SK-N-SH treated with all-trans-retinoic acid at 6 μM for 48 hours (cell line): ENCODE results near the gene HSPG2.

Source experiments
- ATAC-seq: fragments of 200-7000 bp; cut with Tn5 transposase; 3 replicates; pipeline ENCODE4 v1.9.1; 2020; ENCODE audit warnings: mild to moderate bottlenecking, moderate library complexity
- ARNTL ChIP-seq: fragments of 450-650 bp; formaldehyde crosslinking; IDR thresholded peaks from 2 replicates; pipeline ENCODE4 v1.5.0; 2020; ENCODE audit warnings: low read depth, mild to moderate bottlenecking, moderate library complexity, borderline replicate concordance
- BACH2 ChIP-seq: fragments of 250-450 bp; sonication (Bioruptor Pico); IDR thresholded peaks from 2 replicates; pipeline ENCODE4 v1.9.0; 2021; ENCODE audit warnings: mild to moderate bottlenecking, borderline replicate concordance
- CSDC2 ChIP-seq: fragments of 250-450 bp; sonication (Bioruptor Pico); IDR thresholded peaks from 2 replicates; pipeline ENCODE4 v1.5.0; 2020; ENCODE audit warnings: mild to moderate bottlenecking, moderate library complexity
- CSRNP3 ChIP-seq: fragments of 250-450 bp; sonication (Bioruptor Pico); IDR thresholded peaks from 2 replicates; pipeline ENCODE4 v1.5.1; 2021; ENCODE audit warnings: mild to moderate bottlenecking, moderate library complexity
- ESRRG ChIP-seq: fragments of 250-450 bp; sonication (Bioruptor Pico); IDR thresholded peaks from 2 replicates; pipeline ENCODE4 v1.6.1; 2021; ENCODE audit warnings: mild to moderate bottlenecking
- GLIS3 ChIP-seq: fragments of 250-450 bp; sonication (Bioruptor Pico); IDR thresholded peaks from 2 replicates; pipeline ENCODE4 v1.5.0; 2020; ENCODE audit warnings: mild to moderate bottlenecking, moderate library complexity
- ISL1 ChIP-seq: fragments of 250-450 bp; sonication (Bioruptor Pico); IDR thresholded peaks from 2 replicates; pipeline ENCODE4 v2.1.2; 2022; ENCODE audit warnings: mild to moderate bottlenecking, moderate library complexity
- OSR1 ChIP-seq: fragments of 250-450 bp; sonication (Bioruptor Pico); IDR thresholded peaks from 2 replicates; pipeline ENCODE4 v1.8.0; 2022; ENCODE audit warnings: moderate library complexity, mild to moderate bottlenecking, inconsistent platforms
- PATZ1 ChIP-seq: fragments of 250-450 bp; sonication (Bioruptor Pico); IDR thresholded peaks from 2 replicates; pipeline ENCODE4 v1.8.0; 2020; ENCODE audit warnings: mild to moderate bottlenecking, moderate library complexity, borderline replicate concordance
- PPARA ChIP-seq: fragments of 250-450 bp; sonication (Bioruptor Pico); IDR thresholded peaks from 2 replicates; pipeline ENCODE4 v1.5.0; 2020; ENCODE audit warnings: mild to moderate bottlenecking, borderline replicate concordance
- RARB ChIP-seq: fragments of 250-450 bp; sonication (Bioruptor Pico); IDR thresholded peaks from 2 replicates; pipeline ENCODE4 v1.8.0; 2021; ENCODE audit warnings: mild to moderate bottlenecking, moderate library complexity
- TCF4 ChIP-seq: fragments of 250-450 bp; sonication (Bioruptor Pico); IDR thresholded peaks from 2 replicates; pipeline ENCODE4 v1.8.0; 2021; ENCODE audit warnings: mild to moderate bottlenecking, moderate library complexity, borderline replicate concordance
- TOX ChIP-seq: fragments of 250-450 bp; sonication (Bioruptor Pico); IDR thresholded peaks from 2 replicates; pipeline ENCODE4 v1.8.0; 2021; ENCODE audit warnings: mild to moderate bottlenecking, moderate library complexity, borderline replicate concordance
- TSHZ2 ChIP-seq: fragments of 250-450 bp; sonication (Bioruptor Pico); IDR thresholded peaks from 2 replicates; pipeline ENCODE4 v1.5.0; 2020; ENCODE audit warnings: mild to moderate bottlenecking, moderate library complexity
- ZC3H10 ChIP-seq: fragments of 250-450 bp; sonication (Bioruptor Pico); IDR thresholded peaks from 2 replicates; pipeline ENCODE4 v1.5.1; 2021; ENCODE audit warnings: mild to moderate bottlenecking, moderate library complexity
- ZFP3 ChIP-seq: fragments of 250-450 bp; sonication (Bioruptor Pico); IDR thresholded peaks from 2 replicates; pipeline ENCODE4 v1.5.0; 2020; ENCODE audit warnings: mild to moderate bottlenecking, moderate library complexity
- ZFP30 ChIP-seq: fragments of 450-650 bp; formaldehyde crosslinking; IDR thresholded peaks from 2 replicates; pipeline ENCODE4 v1.5.0; 2022; ENCODE audit warnings: mild to moderate bottlenecking, moderate library complexity
- ZNF565 ChIP-seq: fragments of 450-650 bp; formaldehyde crosslinking; conservative IDR thresholded peaks from 2 replicates; pipeline ENCODE4 v1.5.0; 2020; ENCODE audit warnings: low read depth, mild to moderate bottlenecking, moderate library complexity
- ZNF70 ChIP-seq: fragments of 450-650 bp; formaldehyde crosslinking; IDR thresholded peaks from 2 replicates; pipeline ENCODE4 v1.5.0; 2020; ENCODE audit warnings: mild to moderate bottlenecking, moderate library complexity
- ZNF8 ChIP-seq: fragments of 450-650 bp; formaldehyde crosslinking; IDR thresholded peaks from 2 replicates; pipeline ENCODE4 v1.5.0; 2020; ENCODE audit warnings: mild to moderate bottlenecking, moderate library complexity
- TF ChIP-seq, protein P1 (sequence below): fragments of 250-450 bp; sonication (Bioruptor Pico); IDR thresholded peaks from 2 replicates; pipeline ENCODE4 v1.5.1; 2020; ENCODE audit warnings: low read depth, mild to moderate bottlenecking, moderate library complexity
- TF ChIP-seq, protein P2 (sequence below): fragments of 250-450 bp; sonication (Bioruptor Pico); IDR thresholded peaks from 2 replicates; pipeline ENCODE4 v1.8.0; 2021; ENCODE audit warnings: low read depth, mild to moderate bottlenecking, moderate library complexity, borderline replicate concordance

Gene HSPG2

DNA sequence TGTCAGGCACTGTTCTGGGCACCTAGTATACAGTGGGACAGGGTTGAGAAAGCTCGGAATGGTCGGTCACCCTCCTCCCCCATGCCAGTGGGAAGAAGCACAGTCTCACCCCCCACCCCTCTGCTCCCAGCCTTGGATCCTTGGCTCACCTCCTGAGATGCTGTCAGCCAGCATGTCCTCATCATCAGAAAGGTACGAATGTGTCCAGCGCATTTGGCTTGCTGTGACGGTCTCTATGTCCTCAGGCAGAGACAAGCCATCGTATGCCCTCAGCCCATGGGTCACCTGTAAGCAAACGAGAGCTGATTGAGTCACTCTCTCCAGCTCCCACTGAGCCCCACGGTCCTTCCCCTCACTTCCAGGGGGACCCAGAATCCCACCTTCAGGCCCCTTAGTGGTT is 41.1 kb downstream of the HSPG2 start:
- TF ChIP-seq, protein P1, sequence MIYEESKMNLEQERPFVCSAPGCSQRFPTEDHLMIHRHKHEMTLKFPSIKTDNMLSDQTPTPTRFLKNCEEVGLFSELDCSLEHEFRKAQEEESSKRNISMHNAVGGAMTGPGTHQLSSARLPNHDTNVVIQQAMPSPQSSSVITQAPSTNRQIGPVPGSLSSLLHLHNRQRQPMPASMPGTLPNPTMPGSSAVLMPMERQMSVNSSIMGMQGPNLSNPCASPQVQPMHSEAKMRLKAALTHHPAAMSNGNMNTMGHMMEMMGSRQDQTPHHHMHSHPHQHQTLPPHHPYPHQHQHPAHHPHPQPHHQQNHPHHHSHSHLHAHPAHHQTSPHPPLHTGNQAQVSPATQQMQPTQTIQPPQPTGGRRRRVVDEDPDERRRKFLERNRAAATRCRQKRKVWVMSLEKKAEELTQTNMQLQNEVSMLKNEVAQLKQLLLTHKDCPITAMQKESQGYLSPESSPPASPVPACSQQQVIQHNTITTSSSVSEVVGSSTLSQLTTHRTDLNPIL (CRISPR knock-in tag), result no peak
- TF ChIP-seq ESRRG (no peak), TOX (CRISPR knock-in tag) (no peak), ZNF8 (CRISPR knock-in tag) (no peak), ZFP30 (CRISPR knock-in tag) (no peak), PATZ1 (CRISPR knock-in tag) (no peak), CSRNP3 (CRISPR knock-in tag) (no peak), BACH2 (no peak), GLIS3 (CRISPR knock-in tag) (no peak), ZNF70 (CRISPR knock-in tag) (no peak), CSDC2 (CRISPR knock-in tag) (no peak), ISL1 (no peak), ZNF565 (no peak), TCF4 (CRISPR knock-in tag) (no peak), PPARA (CRISPR knock-in tag) (no peak), RARB (no peak), ARNTL (CRISPR knock-in tag) (no peak), ZC3H10 (CRISPR knock-in tag) (no peak), TSHZ2 (CRISPR knock-in tag) (no peak)
- TF ChIP-seq, protein P2, sequence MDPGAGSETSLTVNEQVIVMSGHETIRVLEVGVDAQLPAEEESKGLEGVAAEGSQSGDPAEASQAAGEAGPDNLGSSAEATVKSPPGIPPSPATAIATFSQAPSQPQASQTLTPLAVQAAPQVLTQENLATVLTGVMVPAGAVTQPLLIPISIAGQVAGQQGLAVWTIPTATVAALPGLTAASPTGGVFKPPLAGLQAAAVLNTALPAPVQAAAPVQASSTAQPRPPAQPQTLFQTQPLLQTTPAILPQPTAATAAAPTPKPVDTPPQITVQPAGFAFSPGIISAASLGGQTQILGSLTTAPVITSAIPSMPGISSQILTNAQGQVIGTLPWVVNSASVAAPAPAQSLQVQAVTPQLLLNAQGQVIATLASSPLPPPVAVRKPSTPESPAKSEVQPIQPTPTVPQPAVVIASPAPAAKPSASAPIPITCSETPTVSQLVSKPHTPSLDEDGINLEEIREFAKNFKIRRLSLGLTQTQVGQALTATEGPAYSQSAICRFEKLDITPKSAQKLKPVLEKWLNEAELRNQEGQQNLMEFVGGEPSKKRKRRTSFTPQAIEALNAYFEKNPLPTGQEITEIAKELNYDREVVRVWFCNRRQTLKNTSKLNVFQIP, result no peak
- ATAC-seq, result no peak

DNA sequence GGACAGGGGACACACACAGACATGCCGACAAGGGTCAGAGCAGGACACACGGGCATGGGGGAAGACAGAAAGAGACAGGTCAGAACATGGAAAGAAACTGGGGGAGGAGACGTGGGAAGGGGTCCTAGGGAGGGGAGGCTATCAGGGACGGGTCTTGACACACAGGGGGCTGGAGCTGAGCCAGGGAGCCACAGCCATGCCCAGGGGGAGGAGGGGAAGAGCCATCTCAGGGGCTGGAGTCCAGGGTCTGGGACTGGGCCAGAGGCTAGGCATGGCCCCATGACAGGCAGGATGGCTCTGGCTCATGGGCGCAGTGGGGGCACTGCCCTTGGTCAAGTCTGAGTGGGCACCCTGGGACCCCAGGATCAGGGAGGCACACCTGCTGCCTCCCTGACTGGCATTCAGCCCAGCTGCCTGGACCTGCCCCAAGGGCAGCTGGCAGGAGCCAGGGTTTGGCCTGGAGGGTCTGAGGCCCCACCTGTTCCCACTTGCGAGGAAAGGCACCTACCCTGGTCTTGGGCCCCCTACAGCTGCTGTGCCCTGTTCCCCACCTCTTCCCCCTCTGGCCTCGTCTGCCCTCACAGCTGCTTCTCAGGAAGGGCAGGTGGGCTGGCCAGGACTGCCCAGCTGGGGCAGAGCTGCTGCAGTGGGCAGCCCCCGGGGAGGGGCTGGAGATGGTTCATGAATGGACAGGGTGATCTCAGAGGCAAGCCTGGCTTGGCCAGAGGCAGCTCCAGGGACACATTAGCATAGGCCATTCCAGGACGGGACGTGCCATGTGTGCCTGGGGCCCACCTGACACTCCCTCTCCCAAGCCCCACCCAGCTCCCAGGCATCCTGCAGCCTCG is 42.9 kb downstream of the HSPG2 start:
- no peak for ATAC-seq
- TF ChIP-seq BACH2 (no peak), ZC3H10 (CRISPR knock-in tag) (no peak), ISL1 (no peak), ZNF565 (no peak), PATZ1 (CRISPR knock-in tag) (no peak), ZNF8 (CRISPR knock-in tag) (no peak), ZFP3 (CRISPR knock-in tag) (no peak), CSRNP3 (CRISPR knock-in tag) (no peak), ZFP30 (CRISPR knock-in tag) (no peak), ARNTL (CRISPR knock-in tag) (no peak), GLIS3 (CRISPR knock-in tag) (no peak), OSR1 (CRISPR knock-in tag) (no peak)
